HUES6 (cell line): ENCODE results near the gene MTAP.

Source experiments
- H3K27ac ChIP-seq: 2 replicates; pipeline ENCODE4 v1.7.0; 2013; ENCODE audit warnings: low read depth, mild to moderate bottlenecking, low read length, inconsistent platforms
- H3K27me3 ChIP-seq: 2 replicates; pipeline ENCODE4 v1.6.1; 2013; ENCODE audit warnings: low read length; ENCODE audit not compliant: control insufficient read depth, insufficient read depth
- H3K36me3 ChIP-seq: 2 replicates; pipeline ENCODE4 v1.6.1; 2013; ENCODE audit warnings: low read length; ENCODE audit not compliant: control insufficient read depth, insufficient read depth
- H3K4me1 ChIP-seq: 2 replicates; pipeline ENCODE4 v1.6.1; 2013; ENCODE audit warnings: low read length; ENCODE audit not compliant: control insufficient read depth, insufficient read depth
- H3K4me3 ChIP-seq: 2 replicates; pipeline ENCODE4 v1.5.1; 2013; ENCODE audit warnings: low read depth, low read length
- H3K9ac ChIP-seq: one replicate; pipeline ENCODE4 v1.6.1; 2013; ENCODE audit warnings: mild to moderate bottlenecking, low read length
- H3K9me3 ChIP-seq: 2 replicates; pipeline ENCODE4 v1.6.1; 2013; ENCODE audit warnings: low read depth, low read length; ENCODE audit not compliant: control insufficient read depth, insufficient read depth

MTAP gene

DNA sequence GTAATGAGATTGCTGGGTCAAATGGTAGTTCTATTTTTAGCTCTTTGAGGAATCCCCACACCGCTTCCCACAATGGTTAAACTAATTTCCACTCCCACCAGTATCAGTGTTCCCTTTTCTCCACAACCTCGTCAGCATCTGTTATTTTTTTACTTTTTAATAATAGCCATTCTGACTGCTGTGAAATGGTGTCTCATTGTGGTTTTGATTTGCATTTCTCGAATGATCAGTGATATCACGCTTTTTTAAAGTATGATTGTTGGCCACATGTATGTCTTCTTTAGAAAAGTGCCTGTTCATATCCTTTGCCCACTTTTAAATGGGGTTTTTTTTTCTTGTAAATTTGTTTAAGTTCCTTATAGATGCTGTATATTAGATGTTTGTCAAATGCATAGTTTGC, 73.5 kb downstream of the MTAP start:
- no peak overlapping the region for H3K9ac ChIP-seq
- H3K36me3 ChIP-seq: peaks cover 6% of the 10 kb centered on the region; the same call in 1 of the 2 replicates

DNA sequence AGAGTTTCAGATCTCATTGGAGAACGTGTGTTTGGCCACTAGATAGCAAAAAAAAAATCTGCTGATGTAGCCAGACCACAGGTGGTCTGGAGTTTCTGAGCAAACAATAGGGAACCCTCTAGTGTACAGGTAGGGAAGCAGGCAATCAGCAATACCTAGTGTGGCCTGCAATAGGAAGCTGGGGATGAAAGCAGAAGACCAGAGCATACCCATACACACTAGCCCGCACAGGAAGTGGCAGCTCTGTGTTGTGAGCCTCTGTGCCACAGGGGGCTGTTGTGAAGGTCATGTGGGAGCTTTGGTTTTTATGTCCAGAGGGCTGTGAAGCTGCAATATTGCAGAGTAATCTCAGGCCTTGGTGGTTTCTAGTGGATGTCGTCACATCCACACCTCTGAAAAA, 81.2 kb downstream of the MTAP start:
- Histone ChIP-seq H3K9me3 (peaks cover 11% of the 10 kb centered on the region), H3K27me3 (no peaks in the 10 kb centered on the region), H3K4me1 (no peaks in the 10 kb centered on the region), H3K9ac (no peak overlapping the region), H3K4me3 (no peak overlapping the region), H3K27ac (no peak overlapping the region), H3K36me3 (peaks cover 6% of the 10 kb centered on the region; the same call in 1 of the 2 replicates)

More for the DNA sequence above, 73.5 kb downstream of the MTAP start:
- Histone ChIP-seq H3K4me3 (no peak overlapping the region), H3K9me3 (peaks cover 7% of the 10 kb centered on the region; the same call in 1 of the 2 replicates), H3K27ac (no peak overlapping the region), H3K4me1 (no peaks in the 10 kb centered on the region), H3K27me3 (no peaks in the 10 kb centered on the region)

DNA sequence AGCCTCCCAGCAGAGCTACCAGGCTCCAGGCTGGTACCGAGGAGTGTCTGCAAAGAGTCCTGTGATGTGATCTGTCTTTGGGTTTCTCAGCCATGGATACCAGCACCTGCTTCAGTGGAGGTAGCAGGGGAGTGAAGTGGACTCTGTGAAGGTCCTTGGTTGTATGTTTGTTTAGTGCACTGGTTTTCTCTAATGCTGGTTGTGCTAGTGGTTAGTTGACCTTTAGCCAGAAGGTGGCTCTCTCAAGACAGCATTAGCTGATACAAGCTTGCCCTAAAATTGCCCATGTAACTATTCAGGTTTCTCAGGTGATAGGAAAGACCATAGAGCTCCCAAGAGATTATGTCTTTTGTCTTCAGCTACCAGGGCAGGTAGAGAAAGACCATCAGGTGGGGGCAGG, 87.2 kb downstream of the MTAP start:
- no peak overlapping the region for H3K27ac ChIP-seq
- H3K27me3 ChIP-seq: no peaks in the 10 kb centered on the region
- H3K4me3 ChIP-seq: no peak overlapping the region
- H3K9me3 ChIP-seq: peaks cover 39% of the 10 kb centered on the region
- no peaks in the 10 kb centered on the region for H3K4me1 ChIP-seq
- H3K36me3 ChIP-seq: peaks cover 18% of the 10 kb centered on the region
- H3K9ac ChIP-seq: no peak overlapping the region

DNA sequence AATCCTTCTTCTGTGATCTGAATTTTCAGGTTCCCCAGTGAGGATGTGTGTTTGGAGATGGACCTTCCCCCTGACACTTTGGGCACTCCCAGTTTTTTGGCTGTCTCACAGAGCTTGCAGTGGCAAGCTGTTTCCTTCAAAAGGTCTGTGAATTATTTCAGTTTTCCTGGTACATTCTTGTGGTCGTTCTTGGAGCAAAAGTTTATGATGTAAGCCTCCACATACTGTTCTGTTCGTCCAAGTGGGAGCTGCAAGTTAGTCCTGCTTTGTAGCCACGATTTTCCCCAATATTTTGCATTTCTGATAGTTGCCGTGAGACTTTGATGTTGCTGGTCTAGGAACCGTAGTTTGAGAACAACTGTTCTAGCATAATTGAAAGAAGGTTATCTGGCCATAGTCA, 88.3 kb downstream of the MTAP start:
- Histone ChIP-seq H3K9me3 (peaks cover 48% of the 10 kb centered on the region), H3K36me3 (peaks cover 18% of the 10 kb centered on the region), H3K27ac (no peak overlapping the region), H3K4me3 (no peak overlapping the region), H3K27me3 (no peaks in the 10 kb centered on the region), H3K4me1 (no peaks in the 10 kb centered on the region), H3K9ac (no peak overlapping the region)

DNA sequence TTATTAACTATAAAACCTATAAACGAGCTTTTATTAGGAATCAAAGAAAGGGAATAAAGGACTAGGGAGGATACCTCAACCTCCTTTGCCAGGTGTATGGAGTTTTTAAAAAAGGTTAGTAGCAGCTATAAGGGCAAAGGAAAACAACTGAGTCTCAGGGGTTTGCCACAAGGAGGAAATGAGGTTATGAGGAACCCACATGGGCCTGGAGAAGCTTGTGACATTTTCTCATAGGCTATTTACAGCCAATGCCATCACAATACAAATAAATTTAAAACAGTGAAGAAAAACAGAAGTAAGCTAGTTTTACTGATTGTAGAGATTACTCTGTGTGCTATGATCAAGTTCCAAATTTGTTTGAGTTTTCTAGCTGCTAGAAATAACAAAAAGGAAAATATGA, 99.1 kb downstream of the MTAP start:
- H3K27me3 ChIP-seq: no peaks in the 10 kb centered on the region
- H3K9me3 ChIP-seq: peaks cover 9% of the 10 kb centered on the region
- H3K9ac ChIP-seq: no peak overlapping the region
- no peak overlapping the region for H3K27ac ChIP-seq
- no peaks in the 10 kb centered on the region for H3K36me3 ChIP-seq
- no peaks in the 10 kb centered on the region for H3K4me1 ChIP-seq
- H3K4me3 ChIP-seq: no peak overlapping the region

DNA sequence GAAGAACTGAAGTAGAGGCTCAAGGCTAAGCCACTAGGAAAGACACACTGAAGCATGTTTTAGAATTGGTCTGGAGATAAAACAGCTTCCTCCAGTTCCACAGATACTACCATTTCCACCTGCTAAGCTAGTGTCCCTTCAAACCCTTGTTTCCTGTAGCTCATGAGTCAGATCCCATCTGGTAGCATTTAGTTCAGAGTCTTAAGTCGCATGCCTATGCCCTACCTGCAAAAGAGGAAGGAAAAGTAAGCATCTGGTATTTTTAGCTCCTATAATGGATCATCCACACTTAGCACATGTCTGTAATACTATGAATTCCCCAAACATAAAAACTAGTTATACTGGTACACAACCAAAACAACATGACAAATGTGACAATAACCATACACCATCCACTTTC, 99.7 kb downstream of the MTAP start:
- no peak overlapping the region for H3K9ac ChIP-seq
- no peak overlapping the region for H3K4me3 ChIP-seq
- no peaks in the 10 kb centered on the region for H3K36me3 ChIP-seq
- H3K9me3 ChIP-seq: peaks cover 9% of the 10 kb centered on the region
- H3K27ac ChIP-seq: no peak overlapping the region
- H3K27me3 ChIP-seq: no peaks in the 10 kb centered on the region
- no peaks in the 10 kb centered on the region for H3K4me1 ChIP-seq

DNA sequence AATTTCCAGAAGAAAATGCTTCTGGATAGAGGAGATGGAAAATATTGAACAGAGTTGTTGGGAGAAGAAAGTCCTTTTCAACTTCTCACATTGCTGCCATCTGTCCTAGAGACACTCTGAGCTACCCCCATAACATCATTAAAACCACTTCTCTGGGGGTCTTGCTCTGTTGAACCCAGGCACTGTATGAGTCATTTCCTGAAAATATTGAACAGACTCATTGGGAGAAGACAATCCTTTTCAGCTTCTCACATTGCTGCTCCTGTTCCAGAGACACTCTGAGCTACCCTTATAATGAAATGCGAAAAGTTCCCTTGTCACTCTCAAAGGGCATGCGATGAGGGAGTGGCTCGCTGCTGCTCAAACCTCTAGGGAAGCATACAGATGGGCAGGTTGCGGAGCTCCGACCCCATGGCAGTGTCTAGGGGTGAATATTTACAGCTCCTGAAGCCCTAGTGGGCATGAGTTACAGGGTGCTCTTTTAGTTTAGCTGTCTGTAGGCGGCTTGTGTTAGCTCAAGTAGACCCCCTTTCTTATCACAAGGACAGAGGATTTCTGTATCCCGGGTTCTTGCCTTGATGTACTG, 101.0 kb downstream of the MTAP start:
- H3K27me3 ChIP-seq: no peaks in the 10 kb centered on the region

DNA sequence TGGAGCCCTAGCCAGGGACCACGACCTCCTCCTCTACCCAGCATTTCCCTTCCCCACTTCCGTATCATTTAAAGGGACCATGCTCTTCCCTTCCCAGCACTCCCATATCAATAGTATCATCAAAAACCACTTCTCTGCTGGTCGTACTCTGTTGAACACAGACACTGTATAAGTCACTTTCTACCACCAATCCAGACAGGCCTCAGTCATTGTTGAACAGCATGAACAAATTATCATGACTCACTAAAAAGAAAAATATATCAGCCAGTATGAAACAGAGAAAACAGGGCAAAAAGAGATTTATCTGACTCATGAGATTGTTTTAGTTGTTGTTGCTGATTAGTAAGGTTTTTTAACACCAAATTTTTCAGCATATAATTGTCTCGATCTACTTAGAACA, 101.9 kb downstream of the MTAP start:
- H3K9ac ChIP-seq: no peak overlapping the region
- H3K9me3 ChIP-seq: peaks cover 8% of the 10 kb centered on the region
- H3K4me3 ChIP-seq: no peak overlapping the region
- H3K27ac ChIP-seq: no peak overlapping the region
- H3K36me3 ChIP-seq: no peaks in the 10 kb centered on the region
- no peaks in the 10 kb centered on the region for H3K27me3 ChIP-seq
- no peaks in the 10 kb centered on the region for H3K4me1 ChIP-seq

More for the DNA sequence above, 101.0 kb downstream of the MTAP start:
- H3K4me3 ChIP-seq: no peak overlapping the region
- H3K9ac ChIP-seq: no peak overlapping the region
- H3K36me3 ChIP-seq: no peaks in the 10 kb centered on the region
- H3K4me1 ChIP-seq: no peaks in the 10 kb centered on the region
- no peak overlapping the region for H3K27ac ChIP-seq
- peaks cover 9% of the 10 kb centered on the region for H3K9me3 ChIP-seq

DNA sequence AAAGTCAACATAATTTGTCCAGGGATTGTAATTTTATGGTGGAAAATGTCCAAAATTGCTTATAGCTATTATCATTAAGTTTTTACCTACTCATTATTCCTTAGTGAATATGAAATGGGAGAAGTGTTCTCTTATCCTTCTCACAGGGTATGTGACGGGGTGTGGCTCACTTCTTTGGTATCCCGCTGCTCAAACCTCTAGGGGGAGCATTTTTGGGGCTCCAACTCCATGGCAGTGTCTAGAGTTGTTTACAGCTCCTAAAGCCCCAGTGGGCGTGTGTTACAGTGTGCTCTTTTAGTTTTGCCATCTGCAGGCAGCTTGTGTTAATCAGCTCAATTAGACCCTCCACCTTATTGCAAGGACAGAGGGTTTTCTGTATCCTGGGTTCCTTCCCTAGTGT, 102.3 kb downstream of the MTAP start:
- Histone ChIP-seq H3K4me1 (no peaks in the 10 kb centered on the region), H3K27ac (no peak overlapping the region), H3K9ac (no peak overlapping the region), H3K36me3 (no peaks in the 10 kb centered on the region), H3K4me3 (no peak overlapping the region), H3K9me3 (peaks cover 5% of the 10 kb centered on the region; the same call in 1 of the 2 replicates), H3K27me3 (no peaks in the 10 kb centered on the region)

DNA sequence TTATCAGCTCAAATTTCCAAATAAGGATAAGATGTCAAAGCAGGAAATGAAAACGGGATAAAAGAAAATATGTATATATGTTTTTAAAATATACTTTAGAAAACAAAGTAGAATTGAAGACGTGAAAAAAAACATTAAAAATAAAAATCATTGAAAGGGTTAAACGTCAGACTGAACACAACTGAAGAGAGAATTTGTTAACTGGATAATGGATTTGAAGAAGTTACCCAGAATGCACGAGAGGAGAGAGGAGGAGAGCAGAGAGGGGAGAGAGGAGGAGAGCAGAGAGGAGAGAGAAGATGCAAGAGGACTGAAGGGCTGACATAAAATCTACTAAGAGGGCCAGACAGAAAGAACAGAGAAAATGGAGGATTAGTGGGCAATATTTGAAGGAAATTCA, 103.8 kb downstream of the MTAP start:
- no peaks in the 10 kb centered on the region for H3K36me3 ChIP-seq

DNA sequence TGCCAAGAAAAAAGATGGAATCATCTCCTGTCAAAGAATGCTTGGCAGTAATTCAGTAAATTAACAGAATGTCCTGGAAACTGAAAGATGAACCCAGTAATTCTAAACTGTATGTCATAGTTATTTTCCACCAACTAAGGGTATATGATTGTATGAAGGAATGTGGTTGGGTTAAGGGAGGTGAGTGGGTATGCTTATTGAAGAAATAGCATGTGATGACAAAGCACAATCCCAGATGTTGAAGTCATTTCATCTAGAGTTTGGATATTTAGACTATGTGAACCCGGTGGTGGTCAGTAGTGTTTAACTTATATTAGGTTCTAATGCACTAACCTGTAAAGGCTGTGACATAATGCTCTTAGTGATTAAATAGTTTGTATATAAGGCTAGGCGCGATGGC, 104.4 kb downstream of the MTAP start:
- Histone ChIP-seq H3K4me1 (no peaks in the 10 kb centered on the region), H3K9me3 (no peaks in the 10 kb centered on the region; the same call in 1 of the 2 replicates), H3K27me3 (no peaks in the 10 kb centered on the region), H3K9ac (no peak overlapping the region), H3K27ac (no peak overlapping the region), H3K36me3 (no peaks in the 10 kb centered on the region), H3K4me3 (no peak overlapping the region)

More for the DNA sequence above, 103.8 kb downstream of the MTAP start:
- Histone ChIP-seq H3K4me3 (no peak overlapping the region), H3K4me1 (no peaks in the 10 kb centered on the region), H3K27ac (no peak overlapping the region), H3K27me3 (no peaks in the 10 kb centered on the region), H3K9ac (no peak overlapping the region), H3K9me3 (no peaks in the 10 kb centered on the region; the same call in 1 of the 2 replicates)
